Peyer's patch (tissue), 4 donors: ENCODE measurements around the gene HAGHL.

Source experiments
- CTCF ChIP-seq, 6 experiments: fragments of 450-650 bp in 4 of 6; fragments of 200-600 bp in 2 of 6; sonication (generic) in 1 of 6; IDR thresholded peaks; one replicate each; pipeline ENCODE4 v1.5.1; 2017 to 2019; ENCODE audit warnings: antibody characterized with exemption in 6 of 6, mild to moderate bottlenecking in 3 of 6, moderate library complexity in 1 of 6
- POLR2A ChIP-seq, 2 donors: fragments of 450-650 bp; IDR thresholded peaks; one replicate each; pipeline ENCODE4 v1.5.1; 2017; ENCODE audit warnings: antibody characterized with exemption in 2 of 2, mild to moderate bottlenecking in 2 of 2, moderate library complexity in 2 of 2

GRCh38 chr16:767743-768235, 40.9 kb downstream of the HAGHL start:
- TF ChIP-seq POLR2A (IDR thresholded peaks at IDR 0.05) (no peak), CTCF (IDR thresholded peaks at IDR 0.05) (no peak)
